ENCODE measurements around the gene SLC22A12. TPM values are rescaled to one million over a fixed set of nuclear protein-coding genes. Genes with fewer than 3 reads are reported as not detected.

Gene SLC22A12
- total and polyA plus RNA-seq, 2 donors from 2014 or later: 5.3 to 85.9 TPM

DNA sequence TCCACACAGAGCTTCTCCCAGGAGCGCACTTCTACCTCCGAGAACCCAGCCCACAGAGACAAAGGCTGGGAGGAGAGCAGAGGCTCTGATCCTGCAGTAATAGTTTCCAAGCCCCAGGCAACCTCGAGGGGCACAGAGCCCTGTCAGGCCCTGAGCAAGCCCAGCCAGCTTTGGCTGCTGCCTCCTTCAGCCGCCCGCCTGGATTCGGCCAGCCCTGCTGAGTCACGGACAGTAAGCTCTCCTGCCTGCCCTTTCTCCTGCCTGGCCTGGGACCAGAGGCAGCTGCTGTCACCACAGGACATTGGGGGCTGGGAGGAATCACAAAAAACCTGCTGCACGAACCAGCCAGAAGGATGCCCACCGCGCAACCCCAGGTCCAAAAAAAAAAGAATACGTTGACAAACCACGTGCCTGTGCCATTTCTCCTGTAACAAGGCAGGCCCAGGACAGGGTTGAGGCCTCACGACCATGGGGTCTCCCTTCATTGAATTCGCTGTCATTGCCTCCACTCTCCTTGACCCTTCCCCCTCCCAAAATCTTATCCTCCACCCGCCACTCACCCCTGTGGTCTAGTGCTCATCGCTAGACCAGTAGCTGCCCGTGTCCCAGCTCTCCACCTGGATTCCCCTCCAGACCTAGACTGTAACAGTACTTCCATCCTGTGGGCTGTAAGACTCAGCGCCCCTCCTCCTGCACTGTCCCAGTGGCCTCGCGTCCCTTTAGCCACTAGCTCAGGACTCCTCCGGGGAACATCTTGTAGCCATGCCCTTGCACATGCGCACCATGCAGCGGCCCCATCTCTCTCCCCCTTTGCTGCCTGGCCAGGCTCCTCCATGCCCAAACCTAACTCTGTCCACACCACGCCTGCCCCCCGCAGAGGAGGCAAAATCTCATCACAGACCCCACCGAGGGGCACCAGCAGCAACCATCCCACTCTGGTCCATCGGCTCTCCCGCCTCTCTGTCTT, 7.4 kb upstream of the SLC22A12 start:
- intact Hi-C loops (cut with DNase I): no loop called here
- peaks cover 0 to 18% (median 14%) of the 10 kb centered on the region in 3 donors for H3K4me1 ChIP-seq (ENCODE audit: control insufficient read depth in 2 of 3, insufficient read depth in 2 of 3, low read depth in 1 of 3, low read length in 3 of 3)
- no peaks in the 10 kb centered on the region for H3K27me3 ChIP-seq (ENCODE audit: control insufficient read depth, insufficient read depth, low read length)
- DNase-seq (peak in 1 of 5 donors; percentile 40), FAIRE-seq (no peak)
- TF ChIP-seq, protein P1, sequence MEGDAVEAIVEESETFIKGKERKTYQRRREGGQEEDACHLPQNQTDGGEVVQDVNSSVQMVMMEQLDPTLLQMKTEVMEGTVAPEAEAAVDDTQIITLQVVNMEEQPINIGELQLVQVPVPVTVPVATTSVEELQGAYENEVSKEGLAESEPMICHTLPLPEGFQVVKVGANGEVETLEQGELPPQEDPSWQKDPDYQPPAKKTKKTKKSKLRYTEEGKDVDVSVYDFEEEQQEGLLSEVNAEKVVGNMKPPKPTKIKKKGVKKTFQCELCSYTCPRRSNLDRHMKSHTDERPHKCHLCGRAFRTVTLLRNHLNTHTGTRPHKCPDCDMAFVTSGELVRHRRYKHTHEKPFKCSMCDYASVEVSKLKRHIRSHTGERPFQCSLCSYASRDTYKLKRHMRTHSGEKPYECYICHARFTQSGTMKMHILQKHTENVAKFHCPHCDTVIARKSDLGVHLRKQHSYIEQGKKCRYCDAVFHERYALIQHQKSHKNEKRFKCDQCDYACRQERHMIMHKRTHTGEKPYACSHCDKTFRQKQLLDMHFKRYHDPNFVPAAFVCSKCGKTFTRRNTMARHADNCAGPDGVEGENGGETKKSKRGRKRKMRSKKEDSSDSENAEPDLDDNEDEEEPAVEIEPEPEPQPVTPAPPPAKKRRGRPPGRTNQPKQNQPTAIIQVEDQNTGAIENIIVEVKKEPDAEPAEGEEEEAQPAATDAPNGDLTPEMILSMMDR (IDR thresholded peaks at IDR 0.05; ENCODE audit: borderline replicate concordance, extremely low read depth, insufficient read depth): no peak
- no peak overlapping the region for H3K9ac ChIP-seq (ENCODE audit: low read length in 3 of 3)
- no peak overlapping the region for H3K27ac ChIP-seq (ENCODE audit: low read depth in 2 of 2, low read length in 2 of 2)
- peaks cover 0 to 4% (median 0%) of the 10 kb centered on the region in 3 donors for H3K9me3 ChIP-seq (ENCODE audit: control insufficient read depth in 2 of 3, insufficient read depth in 1 of 3, low read length in 3 of 3)
- H3K36me3 ChIP-seq (ENCODE audit: control insufficient read depth in 2 of 3, insufficient read depth in 3 of 3, low read length in 3 of 3): no peaks in the 10 kb centered on the region
- H3K4me3 ChIP-seq (ENCODE audit: low read length in 3 of 3): no peak overlapping the region

DNA sequence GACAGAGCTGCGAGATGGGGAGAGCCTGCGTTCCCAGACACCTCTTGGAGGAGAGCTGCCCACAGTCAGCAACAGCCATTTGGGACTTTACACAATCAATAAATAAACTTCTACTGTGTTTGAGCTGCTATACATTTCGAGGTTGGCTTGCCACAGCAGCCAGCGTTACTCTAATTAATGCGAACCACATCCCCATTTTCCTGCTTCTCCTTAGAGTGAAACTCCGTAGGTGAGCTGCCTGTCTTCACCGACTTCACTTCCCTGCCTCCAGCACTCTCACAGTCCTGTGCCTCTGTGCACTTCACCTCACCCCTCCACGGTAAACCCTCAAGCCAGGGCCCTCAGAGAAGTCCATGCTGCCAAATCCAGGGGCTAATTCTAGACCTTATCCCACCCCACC, 5.9 kb upstream of the SLC22A12 start:
- Histone ChIP-seq H3K9me3 (ENCODE audit: control insufficient read depth in 2 of 3, insufficient read depth in 1 of 3, low read length in 3 of 3) (peaks cover 0 to 8% (median 0%) of the 10 kb centered on the region in 3 donors), H3K9ac (ENCODE audit: low read length in 3 of 3) (no peak overlapping the region), H3K4me1 (ENCODE audit: control insufficient read depth in 2 of 3, insufficient read depth in 2 of 3, low read depth in 1 of 3, low read length in 3 of 3) (peaks cover 0 to 15% (median 13%) of the 10 kb centered on the region in 3 donors), H3K4me3 (ENCODE audit: low read length in 3 of 3) (no peak overlapping the region), H3K36me3 (ENCODE audit: control insufficient read depth in 2 of 3, insufficient read depth in 3 of 3, low read length in 3 of 3) (no peaks in the 10 kb centered on the region), H3K27me3 (ENCODE audit: control insufficient read depth, insufficient read depth, low read length) (no peaks in the 10 kb centered on the region), H3K27ac (ENCODE audit: low read depth in 2 of 2, low read length in 2 of 2) (peak overlapping the region in 1 of 2 donors; percentile 47)
- TF ChIP-seq, protein P1 (IDR thresholded peaks at IDR 0.05; ENCODE audit: borderline replicate concordance, extremely low read depth, insufficient read depth): no peak
- intact Hi-C loops (cut with DNase I): no loop called here
- peak in 1 of 5 donors; percentile 12 for DNase-seq
- no peak for FAIRE-seq

DNA sequence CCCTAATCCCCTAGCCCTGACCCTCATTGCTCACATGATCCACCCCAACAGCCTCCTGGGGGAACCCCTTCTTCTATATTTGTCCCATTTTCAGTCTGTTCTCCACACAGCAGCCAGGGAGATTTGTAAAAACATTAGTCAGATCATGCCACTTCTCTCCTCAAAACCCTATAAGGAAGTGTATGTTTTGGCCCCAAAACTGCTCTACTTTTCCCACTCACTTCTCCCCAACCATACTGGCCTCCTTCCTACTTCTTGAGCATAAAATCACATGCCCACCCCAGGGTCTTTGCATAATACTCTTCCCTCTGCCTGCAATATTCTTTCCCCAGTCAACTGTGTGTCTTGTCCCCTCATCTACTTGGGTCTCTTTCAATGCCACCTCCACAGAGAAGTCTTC, 4.7 kb upstream of the SLC22A12 start:
- Histone ChIP-seq H3K9ac (ENCODE audit: low read length in 3 of 3) (no peak overlapping the region), H3K4me3 (ENCODE audit: low read length in 3 of 3) (no peak overlapping the region), H3K27ac (ENCODE audit: low read depth in 2 of 2, low read length in 2 of 2) (no peak overlapping the region), H3K4me1 (ENCODE audit: control insufficient read depth in 2 of 3, insufficient read depth in 2 of 3, low read depth in 1 of 3, low read length in 3 of 3) (peaks cover 0 to 14% (median 12%) of the 10 kb centered on the region in 3 donors), H3K27me3 (ENCODE audit: control insufficient read depth, insufficient read depth, low read length) (no peaks in the 10 kb centered on the region), H3K9me3 (ENCODE audit: control insufficient read depth in 2 of 3, insufficient read depth in 1 of 3, low read length in 3 of 3) (peaks cover 0 to 8% (median 0%) of the 10 kb centered on the region in 3 donors), H3K36me3 (ENCODE audit: control insufficient read depth in 2 of 3, insufficient read depth in 3 of 3, low read length in 3 of 3) (no peaks in the 10 kb centered on the region)
- TF ChIP-seq, protein P1 (IDR thresholded peaks at IDR 0.05; ENCODE audit: borderline replicate concordance, extremely low read depth, insufficient read depth): no peak
- DNase-seq (no peak), FAIRE-seq (no peak)
- intact Hi-C loops (cut with DNase I): no loop called here

All from kidney (tissue), 14 donors.